ENCODE measurements around the gene GNG4.
"Not testable (repeated sequence)": the region's sequence is repeated elsewhere in the genome, so short reads cannot be mapped to it uniquely, and the experiment has no call there.

The GNG4 gene

DNA sequence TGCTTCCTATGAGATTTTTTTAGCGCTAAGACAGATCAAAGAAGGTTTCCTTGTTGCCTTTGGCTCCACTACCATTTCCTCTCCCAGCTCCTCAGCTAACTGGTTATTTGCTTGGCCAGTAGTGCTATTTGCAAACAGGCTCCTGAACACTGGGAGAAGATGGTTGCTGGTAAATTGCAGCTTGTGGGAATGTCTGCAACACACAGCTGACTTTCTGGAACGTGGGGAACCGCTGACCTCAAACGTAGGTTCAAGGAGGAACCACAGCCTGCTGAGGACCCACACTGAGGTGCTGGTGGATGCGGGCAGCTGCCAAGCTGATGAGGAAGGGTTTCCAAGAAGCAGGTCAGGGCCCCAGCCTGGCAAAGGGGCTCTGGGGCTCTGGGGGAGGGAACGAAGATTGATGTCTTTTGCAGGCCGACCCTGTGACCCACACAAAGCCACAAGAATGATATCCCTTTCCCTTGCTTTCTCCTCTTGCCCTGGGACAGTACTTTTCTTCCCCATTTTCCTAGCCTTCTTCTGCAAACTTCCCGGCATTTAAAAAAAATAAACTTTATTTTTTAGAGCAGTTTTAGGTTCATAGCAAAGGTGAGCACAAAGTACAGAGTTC is 24.8 kb downstream of the GNG4 start:
- TF ChIP-seq, protein P1, sequence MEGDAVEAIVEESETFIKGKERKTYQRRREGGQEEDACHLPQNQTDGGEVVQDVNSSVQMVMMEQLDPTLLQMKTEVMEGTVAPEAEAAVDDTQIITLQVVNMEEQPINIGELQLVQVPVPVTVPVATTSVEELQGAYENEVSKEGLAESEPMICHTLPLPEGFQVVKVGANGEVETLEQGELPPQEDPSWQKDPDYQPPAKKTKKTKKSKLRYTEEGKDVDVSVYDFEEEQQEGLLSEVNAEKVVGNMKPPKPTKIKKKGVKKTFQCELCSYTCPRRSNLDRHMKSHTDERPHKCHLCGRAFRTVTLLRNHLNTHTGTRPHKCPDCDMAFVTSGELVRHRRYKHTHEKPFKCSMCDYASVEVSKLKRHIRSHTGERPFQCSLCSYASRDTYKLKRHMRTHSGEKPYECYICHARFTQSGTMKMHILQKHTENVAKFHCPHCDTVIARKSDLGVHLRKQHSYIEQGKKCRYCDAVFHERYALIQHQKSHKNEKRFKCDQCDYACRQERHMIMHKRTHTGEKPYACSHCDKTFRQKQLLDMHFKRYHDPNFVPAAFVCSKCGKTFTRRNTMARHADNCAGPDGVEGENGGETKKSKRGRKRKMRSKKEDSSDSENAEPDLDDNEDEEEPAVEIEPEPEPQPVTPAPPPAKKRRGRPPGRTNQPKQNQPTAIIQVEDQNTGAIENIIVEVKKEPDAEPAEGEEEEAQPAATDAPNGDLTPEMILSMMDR (IDR thresholded peaks at IDR 0.05; ENCODE audit: unreplicated experiment in 3 of 3) = no peak
- H3K9me3 Mint-ChIP-seq = no peaks in the 10 kb centered on the region

DNA sequence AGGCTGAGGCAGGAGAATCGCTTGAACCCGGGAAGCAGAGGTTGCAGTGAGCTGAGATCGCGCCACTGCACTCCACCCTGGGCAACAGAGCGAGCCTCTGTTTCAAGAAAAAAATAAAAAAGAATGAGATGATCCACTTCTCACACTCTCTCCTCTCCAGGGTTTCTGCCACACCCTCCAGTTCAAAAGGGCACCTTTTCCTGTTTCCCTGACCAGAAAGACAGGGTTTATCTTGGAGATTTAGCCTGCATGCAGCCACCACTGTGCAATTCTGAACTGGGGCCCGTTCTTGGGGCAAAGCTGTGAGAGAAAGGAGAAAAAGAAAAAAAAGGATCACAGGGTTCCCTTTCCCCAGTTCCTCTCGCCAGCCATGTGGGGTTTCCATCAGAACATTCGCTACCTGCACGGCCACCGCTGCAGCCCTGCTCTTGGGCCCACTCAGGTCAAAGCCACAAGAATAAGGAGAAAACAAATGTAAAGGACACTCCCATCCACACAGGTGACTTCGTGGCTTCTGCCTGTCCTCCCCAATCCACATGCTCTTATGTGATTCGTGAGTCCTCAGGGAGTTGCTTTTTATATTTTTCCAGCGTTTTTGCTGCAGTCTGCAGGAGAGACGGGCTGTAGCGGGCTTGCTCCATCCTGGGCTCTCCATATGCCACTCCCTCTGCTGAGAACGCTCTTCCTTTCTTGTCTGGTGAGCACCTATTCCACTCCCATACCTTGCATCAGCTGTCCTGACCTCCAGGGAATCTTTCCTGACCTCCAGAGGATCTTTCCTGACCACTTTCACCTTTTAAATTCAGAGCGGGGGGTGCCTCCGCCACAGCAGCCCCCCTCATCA is 26.4 kb downstream of the GNG4 start:
- no peaks in the 10 kb centered on the region for H3K9me3 Mint-ChIP-seq
- H3K4me1 Mint-ChIP-seq = peaks cover 23% of the 10 kb centered on the region
- no peaks in the 10 kb centered on the region for H3K36me3 Mint-ChIP-seq (ENCODE audit: low read depth)
- H3K4me3 Mint-ChIP-seq = no peak overlapping the region
- H3K27ac Mint-ChIP-seq = peak overlapping the region in 1 of 3 experiments; percentile 21
- TF ChIP-seq, protein P1 (IDR thresholded peaks at IDR 0.05; ENCODE audit: unreplicated experiment in 3 of 3) = no peak
- H3K27me3 Mint-ChIP-seq (ENCODE audit: low read depth) = peaks cover 15% of the 10 kb centered on the region

More for the DNA sequence above, 24.8 kb downstream of the GNG4 start:
- H3K4me3 Mint-ChIP-seq = no peak overlapping the region
- H3K4me1 Mint-ChIP-seq = peaks cover 20% of the 10 kb centered on the region
- H3K27me3 Mint-ChIP-seq (ENCODE audit: low read depth) = peaks cover 15% of the 10 kb centered on the region
- H3K27ac Mint-ChIP-seq = peak overlapping the region in 2 of 3 experiments; percentile 42 to 71
- H3K36me3 Mint-ChIP-seq (ENCODE audit: low read depth) = no peaks in the 10 kb centered on the region

DNA sequence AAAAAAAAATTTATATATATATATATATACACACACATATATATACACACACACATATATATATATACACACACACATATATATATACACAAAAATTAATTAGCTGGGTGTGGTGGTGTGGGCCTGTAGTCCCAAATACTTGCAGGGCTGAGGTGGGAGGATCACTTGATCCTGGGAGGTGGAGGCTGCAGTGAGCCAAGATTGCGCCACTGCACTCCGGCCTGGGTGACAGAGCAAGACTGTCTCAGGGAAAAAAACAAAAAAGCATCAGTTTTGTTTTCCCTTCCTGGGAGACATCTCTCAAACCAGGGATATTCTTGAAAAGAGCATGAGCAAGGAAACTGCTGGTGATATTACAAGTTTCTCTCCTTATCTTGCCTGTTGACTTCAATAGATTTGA is 30.4 kb downstream of the GNG4 start:
- H3K27me3 Mint-ChIP-seq (ENCODE audit: low read depth) = peaks cover 18% of the 10 kb centered on the region

DNA sequence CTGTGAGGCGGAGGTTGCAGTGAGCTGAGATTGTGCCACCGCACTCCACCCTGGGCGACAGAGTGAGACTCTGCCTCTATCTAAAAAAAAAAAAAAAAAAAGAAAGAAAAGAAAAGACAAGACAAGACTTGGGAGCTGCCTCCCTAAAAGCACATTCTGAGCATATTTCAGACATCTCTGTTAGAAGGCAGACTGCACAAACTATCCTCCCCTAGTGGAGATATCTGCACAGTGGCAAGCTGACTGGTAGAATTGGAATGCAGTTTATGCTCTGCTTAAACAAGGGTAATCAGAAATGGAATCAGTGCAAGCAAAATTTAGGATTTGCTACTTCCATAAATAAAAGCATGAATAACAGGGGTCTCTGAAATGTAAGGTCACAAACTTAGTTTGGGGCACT is 31.8 kb downstream of the GNG4 start:
- Mint-ChIP-seq H3K27me3 (ENCODE audit: low read depth) (peaks cover 8% of the 10 kb centered on the region), H3K4me3 (no peak overlapping the region), H3K27ac (no peak overlapping the region), H3K9me3 (no peaks in the 10 kb centered on the region), H3K4me1 (peaks cover 5% of the 10 kb centered on the region), H3K36me3 (ENCODE audit: low read depth) (no peaks in the 10 kb centered on the region)
- TF ChIP-seq, protein P1 (IDR thresholded peaks at IDR 0.05; ENCODE audit: unreplicated experiment in 3 of 3) = peak in 2 of 3 experiments; percentile 19 to 27

More for the DNA sequence above, 30.4 kb downstream of the GNG4 start:
- H3K9me3 Mint-ChIP-seq; H3K36me3 Mint-ChIP-seq (ENCODE audit: low read depth); H3K27ac Mint-ChIP-seq; H3K4me3 Mint-ChIP-seq: not testable (repeated sequence)
- peaks cover 12% of the 10 kb centered on the region for H3K4me1 Mint-ChIP-seq

DNA sequence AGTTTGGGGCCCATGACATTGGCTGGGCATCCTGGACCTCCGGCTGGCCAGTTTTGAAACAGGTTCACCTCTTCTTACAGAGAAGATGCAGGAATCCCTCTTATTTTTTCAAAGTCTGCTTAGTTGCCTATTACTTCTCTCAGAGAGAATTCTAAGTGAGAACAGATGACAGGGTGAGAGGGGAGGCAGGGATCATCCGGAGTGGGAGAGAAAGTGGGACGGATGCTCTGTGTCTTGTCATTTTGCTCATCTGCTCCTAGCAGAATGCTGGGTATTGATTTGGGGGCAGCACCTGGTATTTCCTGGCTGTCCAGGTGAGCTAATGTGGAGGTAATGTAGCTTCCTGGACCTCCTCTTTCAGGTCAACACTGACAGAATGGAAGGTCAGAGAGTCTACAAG is 32.4 kb downstream of the GNG4 start:
- H3K27me3 Mint-ChIP-seq (ENCODE audit: low read depth) = peaks cover 8% of the 10 kb centered on the region
- TF ChIP-seq, protein P1 (IDR thresholded peaks at IDR 0.05; ENCODE audit: unreplicated experiment in 3 of 3) = no peak
- no peaks in the 10 kb centered on the region for H3K9me3 Mint-ChIP-seq
- no peak overlapping the region for H3K4me3 Mint-ChIP-seq
- H3K36me3 Mint-ChIP-seq (ENCODE audit: low read depth) = no peaks in the 10 kb centered on the region
- H3K27ac Mint-ChIP-seq = no peak overlapping the region
- H3K4me1 Mint-ChIP-seq = peaks cover 5% of the 10 kb centered on the region

DNA sequence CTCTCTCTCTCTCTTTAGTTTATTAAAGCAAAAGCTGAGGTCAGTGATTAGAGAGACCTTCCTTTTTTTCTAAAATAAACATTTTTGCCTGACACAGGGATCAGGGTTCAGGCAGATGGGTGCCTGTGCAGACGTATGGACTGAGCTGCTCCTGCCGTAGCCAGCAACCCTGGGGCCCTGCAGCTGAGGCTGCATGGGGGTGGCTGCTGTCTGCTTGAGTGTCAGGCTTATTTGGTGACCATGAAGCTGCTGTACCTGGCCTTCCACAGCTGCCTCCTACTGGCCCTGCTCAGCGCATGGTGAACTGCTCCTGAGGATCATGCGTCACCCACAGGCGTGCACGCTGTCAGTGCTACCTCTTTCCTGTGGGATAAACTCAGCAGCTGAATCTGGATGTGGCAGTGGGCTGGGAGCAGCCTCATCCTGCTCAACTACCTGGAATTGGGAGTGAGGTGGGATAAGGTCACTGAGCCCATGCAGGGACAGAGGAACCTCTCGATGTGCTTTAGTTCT is 35.1 kb downstream of the GNG4 start:
- no peak overlapping the region for H3K4me3 Mint-ChIP-seq
- H3K27ac Mint-ChIP-seq = no peak overlapping the region
- peaks cover 12% of the 10 kb centered on the region for H3K27me3 Mint-ChIP-seq (ENCODE audit: low read depth)
- no peaks in the 10 kb centered on the region for H3K9me3 Mint-ChIP-seq
- no peaks in the 10 kb centered on the region for H3K36me3 Mint-ChIP-seq (ENCODE audit: low read depth)
- TF ChIP-seq, protein P1 (IDR thresholded peaks at IDR 0.05; ENCODE audit: unreplicated experiment in 3 of 3) = no peak
- peaks cover 5% of the 10 kb centered on the region for H3K4me1 Mint-ChIP-seq
